ENCODE data around the gene GPC3.

DNA sequence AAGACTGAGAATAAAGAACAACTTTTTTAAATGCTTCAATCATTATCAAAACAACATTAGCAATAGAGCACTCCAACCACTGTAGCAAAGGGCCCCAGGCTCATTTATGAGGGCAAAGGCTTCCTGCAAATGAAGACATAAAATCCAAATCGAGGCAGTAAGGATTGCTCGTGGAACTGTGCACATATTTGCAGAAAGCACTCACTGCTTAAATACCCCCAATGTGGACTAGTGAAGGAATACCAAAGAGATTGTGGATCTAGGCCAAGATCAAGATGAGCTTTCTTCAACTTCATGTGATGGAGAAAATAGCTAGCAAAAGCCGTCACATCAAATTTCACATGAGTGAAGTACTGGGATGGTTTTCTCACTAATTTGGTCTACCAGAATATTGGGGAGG lies 35.2 kb downstream of the GPC3 start:
- no peak for TF ChIP-seq POLR2AphosphoS5 (IDR thresholded peaks at IDR 0.05; ENCODE audit: low read depth, low read length)
- TF ChIP-seq POLR2A (IDR thresholded peaks at IDR 0.05; ENCODE audit: low read depth, low read length) = no peak
- no peak for TF ChIP-seq TAF1 (IDR thresholded peaks at IDR 0.05; ENCODE audit: borderline replicate concordance, low read depth, low read length)
